Prostate gland (tissue), 2 donors: ENCODE measurements around the gene PHTF2. TPM values are rescaled to one million over a fixed set of nuclear protein-coding genes. Genes with fewer than 3 reads are reported as not detected.

ENCODE experiments used
- DNase-seq: peaks from one replicate; pipeline ENCODE4 v3.0.0-alpha.2; 2019; ENCODE audit warnings: low spot score
- H3K27ac ChIP-seq, 2 donors: fragments of 200-600 bp; sonication (generic); 2 replicates each; pipeline ENCODE4 v1.5.1; 2017 to 2019
- H3K27me3 ChIP-seq: fragments of 200-600 bp; sonication (generic); replicated peaks from 2 replicates; pipeline ENCODE4 v1.5.1; 2019; ENCODE audit not compliant: insufficient read depth
- H3K36me3 ChIP-seq, 2 donors: fragments of 200-600 bp; sonication (generic); 1 replicate in 1 of 2; 2 replicates in 1 of 2; pipeline versions ENCODE4 v1.5.1 to v1.8.1; 2017 to 2019
- H3K4me1 ChIP-seq: fragments of 200-600 bp; sonication (generic); replicated peaks from 2 replicates; pipeline ENCODE4 v1.5.1; 2019
- H3K4me3 ChIP-seq, 2 donors: fragments of 200-600 bp; sonication (generic); 2 replicates each; pipeline ENCODE4 v1.5.1; 2017 to 2019
- H3K9me3 ChIP-seq: fragments of 200-600 bp; sonication (generic); 2 replicates; pipeline ENCODE4 v1.5.1; 2017
- CTCF ChIP-seq, 4 experiments: fragments of 200-600 bp in 2 of 4; fragments of 450-650 bp in 2 of 4; sonication (generic) in 2 of 4; IDR thresholded peaks; 1 replicate in 3 of 4; 2 replicates in 1 of 4; pipeline ENCODE4 v1.5.1; 2016 to 2019; ENCODE audit warnings: antibody characterized with exemption in 4 of 4, mild to moderate bottlenecking in 2 of 4, moderate library complexity in 2 of 4
- POLR2A ChIP-seq: fragments of 450-650 bp; IDR thresholded peaks from one replicate; pipeline ENCODE4 v1.6.1; 2016; ENCODE audit warnings: antibody characterized with exemption, mild to moderate bottlenecking
- POLR2AphosphoS5 ChIP-seq: sonication (generic); formaldehyde crosslinking; IDR thresholded peaks from one replicate; pipeline ENCODE4 v1.6.1; 2017; ENCODE audit warnings: antibody characterized with exemption
- WGBS: methylation state at CpG from one replicate; pipeline ENCODE4 v1.1.5; 2018; 5-methylcytosine and 5-hydroxymethylcytosine counted together
- intact Hi-C: fragments of 100-400 bp; cut with DNase I; formaldehyde crosslinking; loops from one replicate; pipeline ENCODE4 v1.14.2; 2022
- total RNA-seq, 2 donors: library from RNA; depleted of rRNA; stranded (reverse); fragments of >200 nt; gene quantifications; one replicate each; pipeline ENCODE4 v1.1.0, GENCODE V29; 2016

The PHTF2 gene
- total RNA-seq, 2 donors from 2014 or later = 7.7 to 17.3 TPM

- Histone ChIP-seq H3K27ac (peak overlapping the region; percentile 83 to 85), H3K36me3 (no peaks in the 10 kb centered on the region), H3K9me3 (no peaks in the 10 kb centered on the region), H3K27me3 (no peaks in the 10 kb centered on the region), H3K4me1 (peaks cover 12% of the 10 kb centered on the region), H3K4me3 (peak overlapping the region; percentile 84 to 88)
- DNase-seq = no peak
- TF ChIP-seq POLR2A (peak; percentile 24), POLR2AphosphoS5 (no peak)
- intact Hi-C loops = loop anchor here (2.0 to 5.0 kb wide), 2 partner anchors 101 to 261 kb away; partner anchors contain the start of genes PTPN12 and RSBN1L
- 0% methylated on average over 35 of the region's 35 CpGs for WGBS
These were observed 709 bp upstream of the PHTF2 start for GRCh38 chr7:77797734-77798393.

GRCh38 chr7:77799078-77799964, 748 bp downstream of the PHTF2 start:
- H3K27me3 ChIP-seq = no peaks in the 10 kb centered on the region
- peaks cover 12% of the 10 kb centered on the region for H3K4me1 ChIP-seq
- DNase-seq = peak; percentile 21
- TF ChIP-seq CTCF (IDR thresholded peaks at IDR 0.05) (peak in 1 of 4 experiments; percentile 11), POLR2A (no peak), POLR2AphosphoS5 (peak; percentile 38)
- WGBS = 1% methylated on average over 55 of the region's 55 CpGs
- peak overlapping the region; percentile 86 to 88 for H3K27ac ChIP-seq
- intact Hi-C loops = loop anchor here (2.0 to 5.0 kb wide), 2 partner anchors 103 to 262 kb away; partner anchors contain the start of genes PTPN12 and RSBN1L
- H3K9me3 ChIP-seq = no peaks in the 10 kb centered on the region
- H3K4me3 ChIP-seq = peak overlapping the region; percentile 84 to 88
- no peaks in the 10 kb centered on the region for H3K36me3 ChIP-seq

- TF ChIP-seq POLR2A = no peak
- TF ChIP-seq POLR2AphosphoS5 = no peak
- no peak for TF ChIP-seq CTCF (IDR thresholded peaks at IDR 0.05)
- Histone ChIP-seq H3K36me3 (no peaks in the 10 kb centered on the region), H3K9me3 (no peaks in the 10 kb centered on the region), H3K4me3 (no peak overlapping the region), H3K27ac (no peak overlapping the region), H3K4me1 (peaks cover 12% of the 10 kb centered on the region), H3K27me3 (no peaks in the 10 kb centered on the region)
- DNase-seq = no peak
- WGBS = 61% methylated on average over 4 of the region's 4 CpGs
- intact Hi-C loops = no loop called here
These were observed 1.6 kb downstream of the PHTF2 start for GRCh38 chr7:77800158-77800557.

- TF ChIP-seq POLR2AphosphoS5 (no peak), POLR2A (no peak), CTCF (IDR thresholded peaks at IDR 0.05) (no peak)
- H3K27ac ChIP-seq = no peak overlapping the region
- no peaks in the 10 kb centered on the region for H3K9me3 ChIP-seq
- H3K36me3 ChIP-seq = no peaks in the 10 kb centered on the region
- DNase-seq = no peak
- peaks cover 12% of the 10 kb centered on the region for H3K4me1 ChIP-seq
- intact Hi-C loops = no loop called here
- no peak overlapping the region for H3K4me3 ChIP-seq
- WGBS = 62% methylated on average over 2 of the region's 2 CpGs
- H3K27me3 ChIP-seq = no peaks in the 10 kb centered on the region
These were observed 2.2 kb downstream of the PHTF2 start for GRCh38 chr7:77800730-77801129.

- no peak for TF ChIP-seq POLR2A
- no peak for TF ChIP-seq POLR2AphosphoS5
- TF ChIP-seq CTCF (IDR thresholded peaks at IDR 0.05) = no peak
- Histone ChIP-seq H3K4me3 (no peak overlapping the region), H3K9me3 (no peaks in the 10 kb centered on the region), H3K36me3 (no peaks in the 10 kb centered on the region), H3K27me3 (no peaks in the 10 kb centered on the region), H3K4me1 (peaks cover 7% of the 10 kb centered on the region), H3K27ac (no peak overlapping the region)
- no peak for DNase-seq
- WGBS = 90% methylated on average over 2 of the region's 2 CpGs
- intact Hi-C loops = no loop called here
These were observed 4.2 kb downstream of the PHTF2 start for GRCh38 chr7:77802557-77803405.
